Placental pericyte (primary cell): ENCODE measurements around the gene MYH10. TPM values are rescaled to one million over a fixed set of nuclear protein-coding genes. Genes with fewer than 3 reads are reported as not detected.

ENCODE experiments used
- small RNA-seq: library from RNA; depleted of rRNA; stranded (forward); fragments of <200 nt; gene quantifications from one replicate; pipeline ENCODE3, GENCODE V24; 2012; ENCODE audit warnings: low replicate concordance
- total RNA-seq: library from RNA; depleted of rRNA; stranded (reverse); fragments of >200 nt; gene quantifications from 2 replicates; pipeline ENCODE4 v1.2.3, GENCODE V29; 2012

MYH10 gene
- total RNA-seq: 49.8 and 120 TPM in 2 replicates

GRCh38 chr17:8630227-8630801 is at the start of gene MYH10:
Gene MYH10 (minus strand): TSS chr17:8630725. CDS start chr17:8623246, 7,479 bp downstream.

GRCh38 chr17:8435245-8436168 is 195.0 kb downstream of the MYH10 start, which contains the start of gene NDEL1:
Gene NDEL1 (plus strand): TSS chr17:8435884. CDS start chr17:8444272, 8,388 bp downstream.

Small RNA genes lying within 50 kb of the gene (small RNA-seq; reads per million reads assigned to genes)
- not detected for gene RNU7-43P

Other genes with a start within 250 kb of the MYH10 start
- gene RPL26, start 247.5 kb downstream of the MYH10 start, total RNA-seq: 1,554 and 3,672 TPM in 2 replicates
- not detected in 2 replicates for gene RNF222, start 232.9 kb downstream of the MYH10 start, total RNA-seq
- 65.4 and 101 TPM in 2 replicates for gene NDEL1, start 194.8 kb downstream of the MYH10 start, total RNA-seq
- not detected in 2 replicates for gene CCDC42, start 114.1 kb upstream of the MYH10 start, total RNA-seq
- not detected in 2 replicates for gene SPDYE4, start 127.8 kb upstream of the MYH10 start, total RNA-seq
- gene MFSD6L, start 168.6 kb upstream of the MYH10 start, total RNA-seq: not detected in 2 replicates
- not detected in 2 replicates for gene PIK3R6, start 236.9 kb upstream of the MYH10 start, total RNA-seq